Stomach smooth muscle (tissue), 2 donors: ENCODE measurements around the gene CCDC141.
"Not testable (repeated sequence)": the region's sequence is repeated elsewhere in the genome, so short reads cannot be mapped to it uniquely, and the experiment has no call there.

Experiments used
- H3K27ac ChIP-seq: one replicate; pipeline ENCODE4 v1.7.0; 2013; ENCODE audit warnings: mild to moderate bottlenecking, low read length, inconsistent platforms
- H3K27me3 ChIP-seq, 2 donors: one replicate each; pipeline ENCODE4 v1.7.0; 2013; ENCODE audit warnings: low read length in 2 of 2; ENCODE audit not compliant: insufficient read depth in 2 of 2, control insufficient read depth in 1 of 2
- H3K36me3 ChIP-seq, 2 donors: one replicate each; pipeline ENCODE4 v1.7.0; 2013; ENCODE audit warnings: low read length in 2 of 2; ENCODE audit not compliant: control insufficient read depth in 2 of 2, insufficient read depth in 2 of 2
- H3K4me1 ChIP-seq: one replicate; pipeline ENCODE4 v1.7.0; 2013; ENCODE audit warnings: low read length; ENCODE audit not compliant: control insufficient read depth, insufficient read depth
- H3K4me3 ChIP-seq, 2 donors: one replicate each; pipeline ENCODE4 v1.7.0; 2013; ENCODE audit warnings: low read length in 2 of 2
- H3K9ac ChIP-seq, 2 donors: one replicate each; pipeline ENCODE4 v1.7.0; 2013; ENCODE audit warnings: low read length in 2 of 2, mild to moderate bottlenecking in 1 of 2
- H3K9me3 ChIP-seq, 2 donors: one replicate each; pipeline ENCODE4 v1.7.0; 2013; ENCODE audit warnings: low read length in 2 of 2; ENCODE audit not compliant: control insufficient read depth in 2 of 2
- donor health status: healthy.
- donor health status: Pancreatic carcinoma.

CCDC141 gene

GRCh38 chr2:179005976-179006375 lies 44.0 kb downstream of the CCDC141 start:
- Histone ChIP-seq H3K27ac (no peak overlapping the region), H3K4me1 (no peaks in the 10 kb centered on the region), H3K4me3 (no peak overlapping the region), H3K27me3 (no peaks in the 10 kb centered on the region), H3K36me3 (no peaks in the 10 kb centered on the region), H3K9me3 (peaks cover 0 to 2% of the 10 kb centered on the region in 2 donors), H3K9ac (no peak overlapping the region)

- H3K27me3 ChIP-seq: no peaks in the 10 kb centered on the region
- H3K9ac ChIP-seq: no peak overlapping the region
- no peaks in the 10 kb centered on the region for H3K4me1 ChIP-seq
- H3K9me3 ChIP-seq: no peaks in the 10 kb centered on the region
- no peaks in the 10 kb centered on the region for H3K36me3 ChIP-seq
- H3K4me3 ChIP-seq: no peak overlapping the region
- H3K27ac ChIP-seq: no peak overlapping the region
These were observed 50.5 kb downstream of the CCDC141 start for GRCh38 chr2:178999476-178999875.

- Histone ChIP-seq H3K9me3 (no peaks in the 10 kb centered on the region), H3K36me3 (no peaks in the 10 kb centered on the region), H3K4me3 (no peak overlapping the region), H3K4me1 (no peaks in the 10 kb centered on the region), H3K9ac (no peak overlapping the region), H3K27me3 (no peaks in the 10 kb centered on the region), H3K27ac (no peak overlapping the region)
These were observed 51.4 kb downstream of the CCDC141 start for GRCh38 chr2:178998539-178998938.

GRCh38 chr2:178997477-178997876 lies 52.5 kb downstream of the CCDC141 start:
- Histone ChIP-seq H3K36me3 (no peaks in the 10 kb centered on the region), H3K9ac (no peak overlapping the region)

GRCh38 chr2:178997067-178997466 lies 52.9 kb downstream of the CCDC141 start:
- no peaks in the 10 kb centered on the region for H3K36me3 ChIP-seq
- H3K4me3 ChIP-seq: no peak overlapping the region

More at GRCh38 chr2:178997477-178997876, 52.5 kb downstream of the CCDC141 start:
- H3K4me1 ChIP-seq: no peaks in the 10 kb centered on the region
- no peaks in the 10 kb centered on the region for H3K27me3 ChIP-seq
- H3K27ac ChIP-seq: no peak overlapping the region
- H3K4me3 ChIP-seq: no peak overlapping the region
- no peaks in the 10 kb centered on the region for H3K9me3 ChIP-seq

GRCh38 chr2:178994264-178994663 lies 55.7 kb downstream of the CCDC141 start:
- Histone ChIP-seq H3K36me3 (no peaks in the 10 kb centered on the region), H3K4me1 (no peaks in the 10 kb centered on the region), H3K27me3 (no peaks in the 10 kb centered on the region), H3K4me3 (no peak overlapping the region), H3K9me3 (no peaks in the 10 kb centered on the region), H3K27ac (no peak overlapping the region), H3K9ac (no peak overlapping the region)

More at GRCh38 chr2:178997067-178997466, 52.9 kb downstream of the CCDC141 start:
- no peaks in the 10 kb centered on the region for H3K9me3 ChIP-seq
- H3K9ac ChIP-seq: no peak overlapping the region
- H3K4me1 ChIP-seq: no peaks in the 10 kb centered on the region
- no peak overlapping the region for H3K27ac ChIP-seq
- H3K27me3 ChIP-seq: no peaks in the 10 kb centered on the region

GRCh38 chr2:178993788-178994187 lies 56.1 kb downstream of the CCDC141 start:
- Histone ChIP-seq H3K4me1 (no peaks in the 10 kb centered on the region), H3K27me3 (no peaks in the 10 kb centered on the region), H3K27ac (no peak overlapping the region), H3K36me3 (no peaks in the 10 kb centered on the region), H3K9ac (no peak overlapping the region), H3K9me3 (no peaks in the 10 kb centered on the region), H3K4me3 (no peak overlapping the region)

GRCh38 chr2:178992719-178993118 lies 57.2 kb downstream of the CCDC141 start:
- not testable (repeated sequence) for H3K4me3 ChIP-seq, H3K9ac ChIP-seq, H3K36me3 ChIP-seq, H3K27ac ChIP-seq, H3K4me1 ChIP-seq, H3K9me3 ChIP-seq, H3K27me3 ChIP-seq

GRCh38 chr2:178990533-178991241 lies 59.2 kb downstream of the CCDC141 start:
- no peaks in the 10 kb centered on the region for H3K4me1 ChIP-seq
- H3K36me3 ChIP-seq: no peaks in the 10 kb centered on the region
- no peak overlapping the region for H3K4me3 ChIP-seq
- H3K9me3 ChIP-seq: no peaks in the 10 kb centered on the region
- H3K27ac ChIP-seq: no peak overlapping the region
- no peaks in the 10 kb centered on the region for H3K27me3 ChIP-seq
- no peak overlapping the region for H3K9ac ChIP-seq

GRCh38 chr2:178989424-178989823 lies 60.5 kb downstream of the CCDC141 start:
- H3K36me3 ChIP-seq, H3K9ac ChIP-seq, H3K27ac ChIP-seq, H3K4me1 ChIP-seq, H3K9me3 ChIP-seq, H3K27me3 ChIP-seq, H3K4me3 ChIP-seq: not testable (repeated sequence)

- H3K9ac ChIP-seq, H3K27ac ChIP-seq, H3K27me3 ChIP-seq, H3K36me3 ChIP-seq, H3K9me3 ChIP-seq, H3K4me1 ChIP-seq, H3K4me3 ChIP-seq: not testable (repeated sequence)
These were observed 67.3 kb downstream of the CCDC141 start for GRCh38 chr2:178982652-178983051.
